HG03175 (cell line): ENCODE measurements around the gene MAP3K21.

ENCODE experiments used
- ATAC-seq: cut with Tn5 transposase; IDR thresholded peaks from one replicate; pipeline ENCODE4 v1.9.1; 2021; ENCODE audit warnings: mild to moderate bottlenecking, moderate library complexity; ENCODE audit not compliant: unreplicated experiment

The MAP3K21 gene

DNA sequence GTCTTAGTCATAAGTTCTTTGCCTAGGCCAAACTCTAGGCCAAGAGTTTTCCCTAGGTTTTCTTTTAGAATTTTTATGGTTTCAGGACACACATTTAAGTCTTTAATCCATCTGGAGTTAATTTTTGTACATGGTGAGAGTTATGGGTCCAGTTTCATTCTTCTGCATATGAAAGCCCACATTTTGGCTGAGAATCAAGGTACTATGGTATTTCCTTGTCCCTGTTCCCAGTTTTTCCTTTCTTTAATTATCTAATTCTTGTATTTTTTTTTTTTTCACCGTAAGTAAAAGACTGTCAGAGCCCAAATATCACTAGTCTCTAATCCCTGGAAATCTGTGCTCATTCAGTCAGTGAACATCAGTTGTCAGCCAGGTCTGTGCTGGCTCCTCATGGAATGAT is 105.4 kb downstream of the MAP3K21 start:
- ATAC-seq: no peak

DNA sequence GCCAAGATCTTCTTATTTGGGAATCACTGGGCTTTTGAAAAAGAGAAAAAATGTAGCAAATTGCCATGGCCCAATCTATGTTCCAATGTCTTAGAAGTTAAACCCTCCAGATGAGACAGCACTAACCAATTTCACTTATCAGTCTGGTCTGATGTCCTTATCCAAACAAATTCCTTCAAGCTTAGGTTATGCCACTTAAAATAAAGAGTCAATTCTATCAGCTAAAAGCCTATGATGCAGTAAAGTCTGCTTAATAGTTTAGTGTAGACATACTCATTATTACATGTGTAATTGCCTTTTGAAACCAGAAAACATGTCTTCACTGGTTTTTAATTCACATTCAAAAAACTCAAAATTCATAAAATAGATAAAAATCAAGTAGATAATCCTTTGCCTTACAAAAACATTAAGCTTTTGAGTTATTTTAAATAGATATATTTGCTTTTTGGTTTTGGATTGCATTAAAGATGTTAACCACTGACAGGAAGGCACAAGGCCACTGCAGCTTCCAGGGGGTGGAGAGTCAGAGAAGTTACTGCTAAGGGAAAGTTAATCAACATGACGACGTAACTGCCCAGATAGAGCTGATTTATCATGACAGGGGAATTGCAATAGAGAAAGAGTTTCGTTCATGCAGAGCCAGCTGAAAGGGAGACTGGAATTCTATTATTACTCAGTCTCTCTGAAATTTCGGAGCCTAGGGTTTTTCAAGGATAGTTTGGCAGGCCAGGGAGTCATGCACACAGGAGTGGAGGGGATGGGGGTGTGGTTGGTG is 106.1 kb downstream of the MAP3K21 start:
- ATAC-seq: no peak
